Choroid plexus epithelial cell (primary cell): ENCODE results near the gene WASF3.
A peak's percentile ranks its signal among the peaks of the same experiment; 100 is the strongest.

ENCODE experiments used
- DNase-seq: peaks from one replicate; pipeline ENCODE4 v3.0.0-alpha.2; 2010; ENCODE audit warnings: low read depth
- H3K4me3 ChIP-seq: 2 replicates; pipeline ENCODE4 v1.5.1; 2011; ENCODE audit warnings: low read depth, mild to moderate bottlenecking, control low read depth, low read length, moderate library complexity
- TF ChIP-seq, protein P1 (sequence below): conservative IDR thresholded peaks from 2 replicates; pipeline ENCODE4 v1.5.1; 2011; ENCODE audit warnings: low read depth, mild to moderate bottlenecking, control low read depth, inconsistent platforms, low read length, moderate library complexity

The WASF3 gene

DNA sequence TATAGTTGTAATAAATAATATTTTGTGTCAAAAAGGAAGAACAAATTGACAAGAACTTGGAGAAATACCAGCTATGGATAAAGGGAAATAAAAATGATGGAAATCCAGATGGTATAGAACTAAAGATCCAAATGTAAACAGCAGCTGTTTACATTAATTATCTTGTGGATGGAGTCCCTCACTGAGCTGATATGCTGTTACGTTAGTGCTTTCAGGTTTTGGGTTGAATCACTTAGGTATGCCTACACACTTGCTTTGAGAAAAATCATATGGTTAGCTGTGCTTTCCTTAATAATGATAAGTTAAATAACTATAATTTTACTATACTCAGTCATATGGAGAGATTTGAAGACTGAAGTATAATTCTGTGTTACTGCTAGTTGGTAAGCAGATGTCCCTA, 27.7 kb downstream of the WASF3 start:
- DNase-seq, result peak; percentile 30
- H3K4me3 ChIP-seq, result no peak overlapping the region
- TF ChIP-seq, protein P1, sequence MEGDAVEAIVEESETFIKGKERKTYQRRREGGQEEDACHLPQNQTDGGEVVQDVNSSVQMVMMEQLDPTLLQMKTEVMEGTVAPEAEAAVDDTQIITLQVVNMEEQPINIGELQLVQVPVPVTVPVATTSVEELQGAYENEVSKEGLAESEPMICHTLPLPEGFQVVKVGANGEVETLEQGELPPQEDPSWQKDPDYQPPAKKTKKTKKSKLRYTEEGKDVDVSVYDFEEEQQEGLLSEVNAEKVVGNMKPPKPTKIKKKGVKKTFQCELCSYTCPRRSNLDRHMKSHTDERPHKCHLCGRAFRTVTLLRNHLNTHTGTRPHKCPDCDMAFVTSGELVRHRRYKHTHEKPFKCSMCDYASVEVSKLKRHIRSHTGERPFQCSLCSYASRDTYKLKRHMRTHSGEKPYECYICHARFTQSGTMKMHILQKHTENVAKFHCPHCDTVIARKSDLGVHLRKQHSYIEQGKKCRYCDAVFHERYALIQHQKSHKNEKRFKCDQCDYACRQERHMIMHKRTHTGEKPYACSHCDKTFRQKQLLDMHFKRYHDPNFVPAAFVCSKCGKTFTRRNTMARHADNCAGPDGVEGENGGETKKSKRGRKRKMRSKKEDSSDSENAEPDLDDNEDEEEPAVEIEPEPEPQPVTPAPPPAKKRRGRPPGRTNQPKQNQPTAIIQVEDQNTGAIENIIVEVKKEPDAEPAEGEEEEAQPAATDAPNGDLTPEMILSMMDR, result no peak

DNA sequence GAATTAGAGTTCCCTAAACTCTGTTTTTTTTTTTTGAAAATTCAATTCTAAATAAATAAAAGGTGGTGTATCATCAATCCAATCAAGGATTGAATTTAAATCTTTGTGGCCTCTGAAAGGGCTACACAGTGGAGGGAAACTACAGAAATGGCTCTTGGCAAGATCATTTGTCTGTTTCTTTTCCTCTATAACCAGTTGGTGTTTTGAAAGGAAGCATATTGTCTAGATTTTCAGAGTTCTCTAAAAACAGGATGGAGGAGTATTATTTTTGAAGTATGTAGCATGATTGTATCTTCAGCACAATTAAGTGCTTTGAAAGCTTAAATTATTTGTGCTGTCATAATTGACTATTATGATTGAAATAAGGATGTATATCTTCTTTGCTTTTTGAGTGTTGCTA, 29.8 kb downstream of the WASF3 start:
- H3K4me3 ChIP-seq, result no peak overlapping the region
- DNase-seq, result no peak
- TF ChIP-seq, protein P1, result no peak

DNA sequence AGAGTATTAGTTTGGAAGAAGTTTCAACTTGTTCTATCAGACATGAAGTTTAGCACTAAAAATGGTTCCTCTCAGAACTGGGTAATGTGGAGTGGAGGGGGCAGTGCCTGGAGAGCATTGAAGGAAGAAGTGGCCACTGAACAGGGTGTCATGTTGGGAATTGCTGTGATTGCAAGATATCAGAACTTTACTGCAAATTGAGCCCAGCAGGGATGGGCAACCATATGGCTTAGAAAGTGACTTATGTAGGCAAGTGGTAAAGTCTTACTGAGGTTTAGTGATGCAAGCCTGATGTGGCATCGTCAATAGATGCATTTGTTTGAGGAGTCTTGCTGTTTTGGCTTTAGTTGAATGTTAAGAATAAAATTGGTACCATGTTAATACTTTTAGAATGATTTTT, 31.7 kb downstream of the WASF3 start:
- TF ChIP-seq, protein P1, result no peak
- H3K4me3 ChIP-seq, result no peak overlapping the region
- no peak for DNase-seq

DNA sequence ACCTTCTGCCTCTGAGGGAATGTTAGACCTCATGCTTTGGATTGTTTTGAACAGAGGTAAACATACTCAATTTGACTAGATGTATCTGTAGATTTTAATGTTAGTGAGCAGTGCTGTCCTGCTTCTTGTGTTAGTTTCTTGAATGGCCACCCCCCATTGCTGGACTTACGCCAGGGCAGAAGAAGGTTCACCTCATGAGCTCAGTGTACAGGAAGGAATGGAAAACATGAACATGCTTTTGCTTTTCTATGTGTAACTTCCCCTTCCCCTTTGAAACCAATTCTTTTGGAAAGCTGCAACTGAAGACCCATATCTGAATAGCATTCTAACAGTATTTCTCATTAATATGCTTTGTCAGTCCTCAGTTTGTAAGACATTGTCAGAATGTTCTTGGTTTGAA, 32.3 kb downstream of the WASF3 start:
- no peak overlapping the region for H3K4me3 ChIP-seq
- DNase-seq, result peak; percentile 89
- TF ChIP-seq, protein P1, result no peak

DNA sequence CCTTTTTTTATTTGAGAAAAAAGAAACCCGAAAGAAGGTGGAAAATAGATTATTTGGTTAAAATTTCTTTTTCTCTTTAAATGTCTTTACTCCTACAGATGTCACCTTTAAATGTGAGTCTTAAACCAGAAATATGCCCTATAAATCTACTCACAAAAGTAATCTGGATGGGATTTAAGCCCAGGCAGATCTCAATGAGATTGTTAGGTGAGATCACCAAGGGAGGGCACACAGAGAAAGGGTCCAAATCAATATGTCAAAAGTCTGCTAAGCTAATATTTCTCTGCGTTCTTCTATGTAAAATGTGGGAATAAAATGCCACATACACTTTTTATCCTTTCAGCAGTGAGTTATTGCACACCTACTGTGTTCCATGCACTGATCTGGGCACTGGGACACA, 32.9 kb downstream of the WASF3 start:
- TF ChIP-seq, protein P1, result no peak
- no peak overlapping the region for H3K4me3 ChIP-seq
- DNase-seq, result no peak

DNA sequence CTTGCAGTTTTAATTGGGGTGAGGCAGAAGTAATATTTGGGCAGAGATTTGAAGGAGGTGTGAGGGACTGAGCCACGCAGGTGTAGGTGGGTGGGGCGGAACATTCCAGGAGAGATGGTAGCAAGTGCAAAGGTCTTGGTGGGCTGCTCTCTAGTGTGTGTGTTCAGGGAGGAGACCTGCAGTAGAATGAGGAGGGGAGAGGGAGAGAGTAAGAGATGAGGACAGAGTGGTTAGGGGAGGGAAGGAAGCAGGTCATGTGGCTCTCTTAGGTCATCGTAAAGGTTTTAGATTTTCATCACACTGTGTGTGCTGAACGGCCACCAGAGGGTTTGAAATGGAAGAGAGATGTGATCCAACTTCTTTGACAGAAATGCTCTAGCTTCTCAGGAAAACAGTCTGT, 33.5 kb downstream of the WASF3 start:
- DNase-seq, result no peak
- no peak overlapping the region for H3K4me3 ChIP-seq
- TF ChIP-seq, protein P1, result no peak

DNA sequence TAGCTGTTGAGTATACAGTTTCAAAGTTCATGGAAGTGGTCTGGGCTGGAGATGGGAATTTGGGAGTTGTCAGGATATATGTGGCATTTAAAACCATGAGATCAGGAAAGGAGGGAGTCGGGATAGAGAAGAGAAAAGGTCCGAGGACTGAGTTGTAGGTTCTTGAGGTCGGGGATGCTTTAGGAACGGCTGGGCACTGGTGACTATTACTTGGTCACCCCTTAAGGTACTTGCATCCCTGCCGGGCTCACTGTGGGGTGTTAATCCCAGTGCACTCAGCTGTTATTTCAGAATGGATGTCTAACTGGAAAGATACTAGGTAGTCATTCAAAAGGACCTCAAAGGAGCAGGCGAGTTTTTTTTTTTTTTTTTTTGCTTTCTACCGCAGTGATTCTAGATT, 34.2 kb downstream of the WASF3 start:
- DNase-seq, result no peak
- TF ChIP-seq, protein P1, result no peak
- H3K4me3 ChIP-seq, result no peak overlapping the region
